ENCODE data around the gene GPC6. TPM values are rescaled to one million over a fixed set of nuclear protein-coding genes. Genes with fewer than 3 reads are reported as not detected.

Gene GPC6
- total RNA-seq, 1 donor from 2014 or later: 13.8 TPM

DNA sequence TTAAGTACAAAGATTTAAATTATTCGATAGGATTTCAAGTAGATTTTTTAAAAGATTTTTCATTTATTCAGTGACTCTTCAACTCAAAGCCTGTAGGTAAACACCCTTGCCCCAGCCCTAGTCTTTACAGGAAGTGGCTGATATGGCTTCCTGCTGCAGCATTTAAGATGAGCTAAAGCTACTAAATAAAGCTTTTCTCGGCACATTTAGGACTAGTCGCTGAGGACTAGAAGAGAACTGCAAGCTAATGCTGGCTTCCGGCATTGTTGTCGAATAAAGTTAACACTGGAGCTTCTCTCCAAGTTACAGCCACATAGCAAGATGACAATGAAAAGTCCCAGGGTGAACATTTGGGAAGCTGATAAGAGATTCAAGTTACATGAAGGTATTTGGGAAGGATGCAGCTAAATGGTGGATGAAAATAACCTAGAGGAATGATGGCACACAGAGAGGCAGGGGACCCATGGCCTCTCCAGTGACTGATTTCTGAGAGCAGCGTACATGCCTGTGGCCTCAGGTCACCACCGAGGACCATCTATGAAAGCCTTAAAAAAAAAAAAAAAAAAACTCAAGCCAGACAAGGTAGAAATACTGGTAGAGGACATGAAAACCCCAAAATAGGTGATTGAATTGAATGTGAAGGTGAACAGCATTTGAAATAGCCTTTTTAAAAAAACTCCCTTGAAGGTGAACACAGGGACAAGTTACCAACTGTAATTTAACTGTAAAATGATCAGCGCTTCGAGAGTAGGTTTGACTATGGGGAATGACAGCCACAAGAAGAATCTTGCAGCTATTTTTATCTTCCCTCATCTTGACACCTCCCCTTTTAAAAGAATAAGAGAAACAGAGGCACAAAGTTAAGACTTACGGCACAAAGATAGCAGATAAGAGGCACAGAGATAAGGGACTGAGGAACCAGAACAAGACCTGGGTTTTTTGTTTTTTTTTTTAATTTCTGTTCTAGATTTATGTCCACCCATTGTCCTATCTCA lies 1097.5 kb downstream of the GPC6 start:
- Histone ChIP-seq H3K36me3 (no peaks in the 10 kb centered on the region), H3K27ac (peak overlapping the region; percentile 10)
- intact Hi-C loops (cut with DNase I): no loop called here

DNA sequence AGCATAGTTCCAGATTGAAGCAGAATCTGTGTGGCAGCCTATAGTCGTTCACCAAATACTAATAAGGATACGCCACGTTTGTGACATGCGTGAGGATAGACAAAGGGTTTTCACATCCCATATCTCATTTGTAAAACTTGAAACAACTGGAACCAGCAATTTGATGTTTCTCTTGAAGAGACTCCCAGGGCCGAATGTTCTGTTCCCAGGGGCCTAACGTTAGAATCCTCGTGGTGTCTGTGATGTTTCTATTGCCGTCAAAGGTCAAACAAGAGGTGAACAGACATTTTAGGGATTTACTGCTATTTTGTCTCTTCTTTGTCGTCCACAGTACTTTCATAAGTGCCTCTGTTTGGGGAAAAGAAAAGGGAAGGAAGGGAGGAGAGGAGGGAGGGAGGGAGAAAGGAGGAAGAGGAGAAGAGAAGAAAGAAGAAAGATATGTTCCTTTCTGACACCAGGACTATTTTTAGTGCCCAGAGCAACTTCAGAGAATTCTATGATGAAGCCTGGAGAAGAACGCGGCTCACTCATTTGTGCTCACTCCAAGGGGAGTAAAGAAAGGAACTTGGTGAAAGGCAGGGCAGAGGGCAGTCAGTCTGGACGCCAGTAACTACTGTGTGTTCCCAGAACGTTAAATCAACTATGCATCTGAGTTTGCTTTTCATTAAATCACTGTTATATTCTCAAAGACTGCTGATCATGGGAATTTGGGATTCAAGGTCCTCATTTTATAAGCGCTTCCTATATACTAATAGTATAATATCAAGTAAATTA lies 1098.3 kb downstream of the GPC6 start:
- no peak for TF ChIP-seq POLR2A (IDR thresholded peaks at IDR 0.05)
- no peak for TF ChIP-seq POLR2AphosphoS5 (IDR thresholded peaks at IDR 0.05; ENCODE audit: insufficient read depth in 1 of 2, low read depth in 1 of 2)
- no peak for TF ChIP-seq CTCF (IDR thresholded peaks at IDR 0.05)
- Histone ChIP-seq H3K9me3 (no peaks in the 10 kb centered on the region), H3K4me1 (peaks cover 9% of the 10 kb centered on the region), H3K4me3 (no peak overlapping the region), H3K27me3 (no peaks in the 10 kb centered on the region), H3K36me3 (no peaks in the 10 kb centered on the region), H3K27ac (peak overlapping the region; percentile 10)
- DNase-seq (ENCODE audit: extremely low spot score in 2 of 2): peak in 1 of 2 donors; percentile 25
- intact Hi-C loops (cut with DNase I): no loop called here

More for the DNA sequence above, 1097.5 kb downstream of the GPC6 start:
- Histone ChIP-seq H3K9me3 (no peaks in the 10 kb centered on the region), H3K4me3 (no peak overlapping the region), H3K27me3 (no peaks in the 10 kb centered on the region), H3K4me1 (no peaks in the 10 kb centered on the region)
- no peak for DNase-seq (ENCODE audit: extremely low spot score in 2 of 2)
- TF ChIP-seq POLR2AphosphoS5 (IDR thresholded peaks at IDR 0.05; ENCODE audit: insufficient read depth in 1 of 2, low read depth in 1 of 2): no peak
- TF ChIP-seq POLR2A (IDR thresholded peaks at IDR 0.05): no peak
- no peak for TF ChIP-seq CTCF (IDR thresholded peaks at IDR 0.05)

DNA sequence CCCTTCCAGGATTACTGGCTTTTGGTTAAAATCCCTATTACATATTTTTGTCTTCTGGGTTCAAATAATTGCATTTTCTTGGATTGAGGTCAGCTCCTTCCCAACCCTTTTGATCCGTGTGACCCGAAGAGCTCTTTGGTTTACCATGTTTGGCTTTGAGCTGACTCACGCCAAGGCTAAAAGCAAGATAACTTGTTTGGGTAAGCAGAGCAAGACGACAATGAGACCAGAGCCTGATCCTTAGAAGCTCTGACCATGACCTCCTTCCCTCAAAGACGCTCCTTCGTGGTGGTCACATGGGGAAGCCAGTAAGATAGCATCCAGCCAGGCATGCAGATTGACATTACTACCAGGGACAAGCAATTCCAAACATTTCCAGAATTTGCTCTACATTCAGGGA lies 1099.0 kb downstream of the GPC6 start:
- no peaks in the 10 kb centered on the region for H3K27me3 ChIP-seq
- peak overlapping the region; percentile 10 for H3K27ac ChIP-seq
- H3K4me1 ChIP-seq: peaks cover 14% of the 10 kb centered on the region
- TF ChIP-seq POLR2A (IDR thresholded peaks at IDR 0.05) (no peak), CTCF (IDR thresholded peaks at IDR 0.05) (no peak), POLR2AphosphoS5 (IDR thresholded peaks at IDR 0.05; ENCODE audit: insufficient read depth in 1 of 2, low read depth in 1 of 2) (no peak)
- H3K36me3 ChIP-seq: no peaks in the 10 kb centered on the region
- DNase-seq (ENCODE audit: extremely low spot score in 2 of 2): peak in 1 of 2 donors; percentile 64
- H3K9me3 ChIP-seq: no peaks in the 10 kb centered on the region
- H3K4me3 ChIP-seq: no peak overlapping the region
- intact Hi-C loops (cut with DNase I): no loop called here

- DNase-seq (ENCODE audit: extremely low spot score in 2 of 2): no peak
- Histone ChIP-seq H3K36me3 (no peaks in the 10 kb centered on the region), H3K27me3 (no peaks in the 10 kb centered on the region), H3K27ac (no peak overlapping the region), H3K4me3 (no peak overlapping the region), H3K4me1 (peaks cover 14% of the 10 kb centered on the region), H3K9me3 (no peaks in the 10 kb centered on the region)
- TF ChIP-seq POLR2AphosphoS5 (IDR thresholded peaks at IDR 0.05; ENCODE audit: insufficient read depth in 1 of 2, low read depth in 1 of 2) (no peak), POLR2A (IDR thresholded peaks at IDR 0.05) (no peak), CTCF (IDR thresholded peaks at IDR 0.05) (no peak)
- intact Hi-C loops (cut with DNase I): no loop called here
Observed at GRCh38 chr13:94327318-94327717, 1100.7 kb downstream of the GPC6 start.

All from vagina (tissue), 2 donors.